BLaER1 (cell line): ENCODE results near the gene TBC1D10A.

Experiments used
- H3K27ac ChIP-seq: shearing (Covaris generic); formaldehyde crosslinking; 2 replicates; pipeline ENCODE4 v1.8.1; 2022
- H3K27me3 ChIP-seq: shearing (Covaris generic); formaldehyde crosslinking; 2 replicates; pipeline ENCODE4 v1.8.1; 2022
- H3K36me3 ChIP-seq: shearing (Covaris generic); formaldehyde crosslinking; 2 replicates; pipeline ENCODE4 v1.8.1; 2022
- H3K4me1 ChIP-seq: shearing (Covaris generic); formaldehyde crosslinking; 2 replicates; pipeline ENCODE4 v1.8.1; 2022
- H3K4me2 ChIP-seq: shearing (Covaris generic); formaldehyde crosslinking; 2 replicates; pipeline ENCODE4 v1.8.1; 2022
- H3K4me3 ChIP-seq: shearing (Covaris generic); formaldehyde crosslinking; 2 replicates; pipeline ENCODE4 v1.8.1; 2022
- H3K9ac ChIP-seq: shearing (Covaris generic); formaldehyde crosslinking; 2 replicates; pipeline ENCODE4 v1.8.1; 2022
- H3K9me3 ChIP-seq: shearing (Covaris generic); formaldehyde crosslinking; 2 replicates; pipeline ENCODE4 v1.8.1; 2022
- H4K20me1 ChIP-seq: shearing (Covaris generic); formaldehyde crosslinking; 2 replicates; pipeline ENCODE4 v1.8.1; 2022
- Cebpa-rat ChIP-seq: shearing (Covaris generic); IDR thresholded peaks from 2 replicates; pipeline ENCODE4 v1.8.1; 2022

The TBC1D10A gene

GRCh38 chr22:30365891-30366290 is 39.1 kb upstream of the TBC1D10A start:
- Histone ChIP-seq H3K9me3 (no peaks in the 10 kb centered on the region), H3K27me3 (no peaks in the 10 kb centered on the region), H3K9ac (no peak overlapping the region), H3K4me1 (peaks cover 67% of the 10 kb centered on the region), H3K4me2 (peak overlapping the region; percentile 68), H3K27ac (peak overlapping the region; percentile 75), H3K4me3 (no peak overlapping the region), H3K36me3 (peaks cover 7% of the 10 kb centered on the region; the same call in 1 of the 2 replicates), H4K20me1 (no peaks in the 10 kb centered on the region)
- no peak for TF ChIP-seq Cebpa-rat

GRCh38 chr22:30362651-30363281 is 36.0 kb upstream of the TBC1D10A start:
- H3K4me3 ChIP-seq = no peak overlapping the region
- H3K27ac ChIP-seq = peak overlapping the region; percentile 4
- H3K4me1 ChIP-seq = peaks cover 42% of the 10 kb centered on the region
- no peaks in the 10 kb centered on the region for H3K9me3 ChIP-seq
- TF ChIP-seq Cebpa-rat = no peak
- peaks cover 7% of the 10 kb centered on the region; the same call in 1 of the 2 replicates for H3K36me3 ChIP-seq
- H3K9ac ChIP-seq = 0 out of 2 replicates have a peak overlapping the region, but pooled peaks have one; percentile 25
- H3K27me3 ChIP-seq = peaks cover 5% of the 10 kb centered on the region; the same call in 1 of the 2 replicates
- H4K20me1 ChIP-seq = no peaks in the 10 kb centered on the region
- peak overlapping the region; percentile 52 for H3K4me2 ChIP-seq

- H3K9ac ChIP-seq = no peak overlapping the region; the same call in 1 of the 2 replicates
- peaks cover 7% of the 10 kb centered on the region; the same call in 1 of the 2 replicates for H3K27me3 ChIP-seq
- no peak for TF ChIP-seq Cebpa-rat
- peaks cover 49% of the 10 kb centered on the region for H3K4me1 ChIP-seq
- H3K4me3 ChIP-seq = no peak overlapping the region
- no peaks in the 10 kb centered on the region for H4K20me1 ChIP-seq
- peak overlapping the region; percentile 4; the same call in 1 of the 2 replicates for H3K27ac ChIP-seq
- H3K9me3 ChIP-seq = no peaks in the 10 kb centered on the region
- H3K4me2 ChIP-seq = peak overlapping the region; percentile 52
- peaks cover 7% of the 10 kb centered on the region; the same call in 1 of the 2 replicates for H3K36me3 ChIP-seq
These were observed 35.3 kb upstream of the TBC1D10A start for GRCh38 chr22:30361916-30362650.

- H3K27ac ChIP-seq = no peak overlapping the region
- TF ChIP-seq Cebpa-rat = no peak
- no peaks in the 10 kb centered on the region for H3K9me3 ChIP-seq
- H3K4me2 ChIP-seq = no peak overlapping the region
- peaks cover 7% of the 10 kb centered on the region; the same call in 1 of the 2 replicates for H3K27me3 ChIP-seq
- peaks cover 55% of the 10 kb centered on the region for H3K4me1 ChIP-seq
- peaks cover 12% of the 10 kb centered on the region for H3K36me3 ChIP-seq
- H4K20me1 ChIP-seq = peaks cover 29% of the 10 kb centered on the region
- no peak overlapping the region for H3K9ac ChIP-seq
- no peak overlapping the region for H3K4me3 ChIP-seq
These were observed 31.8 kb upstream of the TBC1D10A start for GRCh38 chr22:30358541-30358940.

GRCh38 chr22:30357650-30358215 is 31.0 kb upstream of the TBC1D10A start:
- H3K4me3 ChIP-seq = peak overlapping the region; percentile 100
- peaks cover 50% of the 10 kb centered on the region for H3K4me1 ChIP-seq
- H3K9me3 ChIP-seq = no peaks in the 10 kb centered on the region
- peaks cover 18% of the 10 kb centered on the region for H3K36me3 ChIP-seq
- H3K4me2 ChIP-seq = peak overlapping the region; percentile 92
- TF ChIP-seq Cebpa-rat = no peak
- H3K9ac ChIP-seq = peak overlapping the region; percentile 96; the same call in 1 of the 2 replicates
- peaks cover 36% of the 10 kb centered on the region for H4K20me1 ChIP-seq
- H3K27me3 ChIP-seq = peaks cover 7% of the 10 kb centered on the region; the same call in 1 of the 2 replicates
- no peak overlapping the region for H3K27ac ChIP-seq

GRCh38 chr22:30357236-30357570 is 30.5 kb upstream of the TBC1D10A start:
- H3K4me3 ChIP-seq = peak overlapping the region; percentile 100
- H4K20me1 ChIP-seq = peaks cover 41% of the 10 kb centered on the region
- no peaks in the 10 kb centered on the region for H3K9me3 ChIP-seq
- peaks cover 23% of the 10 kb centered on the region for H3K36me3 ChIP-seq
- H3K9ac ChIP-seq = peak overlapping the region; percentile 96
- peaks cover 45% of the 10 kb centered on the region for H3K4me1 ChIP-seq
- peaks cover 7% of the 10 kb centered on the region; the same call in 1 of the 2 replicates for H3K27me3 ChIP-seq
- TF ChIP-seq Cebpa-rat = no peak
- H3K27ac ChIP-seq = 0 out of 2 replicates have a peak overlapping the region, but pooled peaks have one; percentile 93
- peak overlapping the region; percentile 92 for H3K4me2 ChIP-seq

GRCh38 chr22:30356449-30357235 is 29.9 kb upstream of the TBC1D10A start, which contains the start of the genes CCDC157 and SF3A1:
Gene CCDC157 (plus strand): TSS chr22:30357007. CDS start chr22:30366001, 8,994 bp downstream.
Gene SF3A1 (minus strand): TSS chr22:30356894. CDS start chr22:30356792, 102 bp downstream.
- Histone ChIP-seq H4K20me1 (peaks cover 47% of the 10 kb centered on the region), H3K36me3 (peaks cover 29% of the 10 kb centered on the region), H3K9me3 (no peaks in the 10 kb centered on the region), H3K4me2 (peak within 1 kb of the TSS; percentile 92), H3K4me1 (peaks cover 39% of the 10 kb centered on the region), H3K4me3 (peak within 1 kb of the TSS; percentile 100), H3K27ac (peak within 1 kb of the TSS; percentile 93), H3K9ac (peak within 1 kb of the TSS; percentile 96), H3K27me3 (peaks cover 7% of the 10 kb centered on the region; the same call in 1 of the 2 replicates)
- no peak for TF ChIP-seq Cebpa-rat

GRCh38 chr22:30354644-30355043 is 27.9 kb upstream of the TBC1D10A start:
- Histone ChIP-seq H3K4me3 (no peak overlapping the region), H4K20me1 (peaks cover 67% of the 10 kb centered on the region), H3K9ac (no peak overlapping the region; the same call in 1 of the 2 replicates)

GRCh38 chr22:30351226-30351625 is 24.5 kb upstream of the TBC1D10A start:
- no peak overlapping the region for H3K4me2 ChIP-seq
- no peak for TF ChIP-seq Cebpa-rat
- H4K20me1 ChIP-seq = peaks cover 99% of the 10 kb centered on the region
- no peaks in the 10 kb centered on the region for H3K9me3 ChIP-seq
- no peak overlapping the region for H3K9ac ChIP-seq
- H3K36me3 ChIP-seq = peaks cover 83% of the 10 kb centered on the region
- H3K4me3 ChIP-seq = no peak overlapping the region
- H3K27me3 ChIP-seq = no peaks in the 10 kb centered on the region
- H3K4me1 ChIP-seq = peaks cover 26% of the 10 kb centered on the region
- H3K27ac ChIP-seq = no peak overlapping the region

More at GRCh38 chr22:30354644-30355043, 27.9 kb upstream of the TBC1D10A start:
- Histone ChIP-seq H3K4me2 (peak overlapping the region; percentile 92), H3K27ac (no peak overlapping the region), H3K9me3 (no peaks in the 10 kb centered on the region), H3K27me3 (peaks cover 7% of the 10 kb centered on the region; the same call in 1 of the 2 replicates), H3K4me1 (peaks cover 39% of the 10 kb centered on the region), H3K36me3 (peaks cover 49% of the 10 kb centered on the region)
- no peak for TF ChIP-seq Cebpa-rat
